Stimulated activated CD8-positive, alpha-beta memory T cell treated with anti-CD3 and anti-CD28 coated beads, Interleukin-2, amount 100 ng/mL, for 48 hours (primary cell): ENCODE results near the gene FOXRED2.
"Not testable (repeated sequence)": the region's sequence is repeated elsewhere in the genome, so short reads cannot be mapped to it uniquely, and the experiment has no call there.

Experiments used
- DNase-seq, 2 donors: peaks; one replicate each; pipeline ENCODE4 v3.0.0-alpha.2; 2020; ENCODE audit warnings: low read depth in 2 of 2

Gene FOXRED2

GRCh38 chr22:36519906-36520305 lies 13.1 kb upstream of the FOXRED2 start:
- not testable (repeated sequence) for DNase-seq

GRCh38 chr22:36514766-36515165 lies 7.9 kb upstream of the FOXRED2 start:
- DNase-seq, result no peak

DNA sequence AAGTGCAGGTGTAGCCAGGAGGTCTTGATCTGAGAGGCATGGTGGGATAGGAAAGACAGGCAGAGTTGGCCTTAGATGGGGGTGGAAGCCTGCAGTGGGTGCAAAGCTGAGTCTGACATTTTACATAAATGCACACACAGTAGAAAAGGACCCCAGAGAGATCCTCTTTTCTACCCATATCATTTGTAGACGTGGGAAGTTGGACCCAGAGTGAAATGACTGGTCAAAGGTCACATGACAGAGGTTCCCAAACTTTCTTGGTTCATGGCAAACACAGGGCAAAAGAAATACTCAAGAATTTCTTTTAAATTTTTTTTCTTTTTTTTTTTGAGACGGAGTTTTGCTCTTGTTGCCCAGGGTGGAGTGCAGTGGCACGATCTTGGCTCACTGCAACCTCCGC lies 6.2 kb upstream of the FOXRED2 start:
- no peak for DNase-seq

- DNase-seq, result no peak
Measured at GRCh38 chr22:36512333-36512732, 5.5 kb upstream of the FOXRED2 start.

DNA sequence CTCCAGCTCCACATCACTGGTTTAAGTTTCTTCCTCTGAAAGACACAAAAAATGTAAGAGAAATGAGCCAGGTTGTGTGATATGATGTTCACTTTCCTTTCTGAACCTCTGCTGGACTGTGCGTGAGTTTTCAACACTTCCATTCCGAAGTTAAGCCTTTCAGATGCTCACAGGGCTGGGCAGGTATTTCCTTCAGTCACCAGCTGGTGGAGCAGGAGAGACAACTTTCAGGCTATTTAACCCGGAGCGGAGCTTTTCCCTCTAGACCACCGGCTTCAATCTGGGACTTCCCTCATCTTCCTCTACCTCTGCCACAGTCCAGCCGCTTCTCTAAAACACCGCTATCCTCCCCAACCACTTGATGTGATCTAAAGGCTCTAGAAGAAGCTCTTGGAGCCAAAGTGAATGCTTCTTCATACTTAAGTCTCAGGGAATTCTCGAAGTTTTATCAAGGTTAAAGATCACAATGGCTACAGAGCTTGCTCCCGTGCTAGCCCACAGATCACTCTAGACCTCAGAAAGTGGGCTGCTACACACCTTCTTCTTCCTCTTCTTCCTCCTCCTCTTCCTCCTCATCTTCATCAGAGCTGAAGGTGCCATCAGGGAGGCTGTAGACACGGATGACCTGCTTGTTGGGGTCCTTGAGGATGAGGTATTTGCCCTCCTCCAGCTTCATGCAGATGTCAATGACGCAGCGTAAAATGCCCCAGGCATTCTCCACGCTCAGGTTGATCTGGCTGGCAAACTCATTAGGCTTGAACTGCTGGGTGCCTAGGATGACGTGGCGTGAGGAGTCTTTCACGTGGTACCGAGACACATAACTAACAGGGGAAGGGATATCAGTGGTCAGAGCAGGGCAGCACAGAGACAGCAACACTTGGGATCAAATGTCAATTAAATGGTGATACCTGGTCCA lies 4.4 kb upstream of the FOXRED2 start:
- DNase-seq, result no peak

DNA sequence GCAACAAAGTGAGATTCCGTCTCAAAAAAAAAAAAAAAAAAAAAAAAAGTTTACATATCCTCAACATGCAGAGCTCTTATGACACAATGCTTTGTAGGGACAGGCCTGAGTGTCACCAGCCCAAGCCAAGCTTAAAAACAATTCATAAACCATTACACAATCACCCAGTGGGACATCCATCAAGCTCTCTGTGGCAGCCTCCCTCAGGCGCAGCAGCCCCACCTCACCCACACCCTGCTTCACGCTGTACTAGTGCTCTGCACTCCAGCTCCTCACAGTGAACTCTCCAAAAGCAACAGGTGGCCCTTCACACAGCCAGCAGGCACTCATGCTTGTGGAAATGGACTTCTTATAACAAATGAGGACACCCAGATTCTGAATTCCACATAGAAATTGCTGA lies 3.5 kb upstream of the FOXRED2 start:
- no peak for DNase-seq

- no peak for DNase-seq
Measured at GRCh38 chr22:36507518-36508010, 724 bp upstream of the FOXRED2 start.

DNA sequence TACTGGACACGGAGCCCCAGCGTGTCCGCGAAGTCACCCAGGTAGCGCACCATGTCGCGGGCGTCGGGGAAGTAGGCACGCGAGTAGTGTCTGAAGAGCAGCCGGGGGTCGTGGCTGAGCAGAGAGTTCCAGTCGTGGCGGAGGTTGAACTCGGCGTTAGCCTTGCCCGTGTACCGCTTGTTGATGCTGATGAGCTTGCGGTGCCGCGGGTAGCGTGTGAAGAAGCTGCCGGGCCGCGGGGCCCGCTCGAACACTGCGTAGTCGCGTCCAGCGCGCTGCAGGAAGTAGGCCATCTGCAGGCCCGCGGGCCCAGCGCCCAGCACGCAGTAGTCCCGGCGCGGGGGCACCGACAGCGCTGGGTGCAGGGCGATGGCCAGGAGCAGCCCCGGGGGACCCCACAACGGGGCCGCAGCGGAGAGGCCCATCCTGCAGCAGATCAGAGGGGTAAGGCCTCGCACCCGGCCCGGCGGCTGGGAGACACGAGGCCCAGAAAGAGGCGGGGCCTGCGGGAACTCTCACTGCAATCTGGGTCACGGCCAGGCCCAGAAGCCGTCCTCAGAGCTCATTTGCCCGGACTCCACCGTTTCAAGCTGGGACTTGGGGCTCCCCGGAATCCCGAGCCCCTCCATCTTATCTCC lies 723 bp downstream of the FOXRED2 start:
- DNase-seq, result no peak

DNA sequence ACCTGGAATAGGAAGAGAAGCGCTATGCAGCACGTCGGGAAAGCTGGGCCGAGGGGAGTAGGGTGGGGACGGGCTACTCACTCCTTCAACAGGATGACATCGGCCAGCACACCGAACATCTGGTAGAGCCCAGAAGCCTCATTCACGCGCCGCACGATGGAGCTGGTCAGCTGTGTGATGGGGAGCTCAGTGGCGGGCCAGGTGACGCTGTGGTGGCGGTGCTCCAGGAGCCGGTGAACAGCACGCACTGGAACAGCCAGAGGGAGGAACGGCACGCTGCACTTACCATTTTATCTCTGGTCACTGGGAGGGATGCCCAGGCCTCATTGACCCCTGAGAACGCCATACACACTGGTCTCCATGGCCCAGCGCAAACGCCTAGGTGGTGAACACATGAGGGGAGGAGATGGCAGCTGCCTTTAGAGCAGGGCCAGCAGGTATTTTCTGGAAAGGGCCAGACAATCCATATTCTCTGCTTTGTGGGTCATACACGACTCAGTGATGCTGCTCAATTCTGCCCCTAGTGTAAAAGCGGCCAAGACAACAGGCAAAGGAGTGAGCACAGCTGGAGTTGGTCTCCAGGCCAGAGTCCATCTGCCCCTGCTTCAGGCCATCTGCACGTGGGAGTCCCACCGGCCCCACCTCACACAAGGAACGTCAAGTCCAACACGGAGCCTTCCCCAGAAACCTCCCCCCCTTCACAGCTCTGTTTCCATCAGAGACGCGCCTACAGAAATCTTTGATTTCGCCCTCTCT lies 8.8 kb downstream of the FOXRED2 start:
- DNase-seq, result no peak

DNA sequence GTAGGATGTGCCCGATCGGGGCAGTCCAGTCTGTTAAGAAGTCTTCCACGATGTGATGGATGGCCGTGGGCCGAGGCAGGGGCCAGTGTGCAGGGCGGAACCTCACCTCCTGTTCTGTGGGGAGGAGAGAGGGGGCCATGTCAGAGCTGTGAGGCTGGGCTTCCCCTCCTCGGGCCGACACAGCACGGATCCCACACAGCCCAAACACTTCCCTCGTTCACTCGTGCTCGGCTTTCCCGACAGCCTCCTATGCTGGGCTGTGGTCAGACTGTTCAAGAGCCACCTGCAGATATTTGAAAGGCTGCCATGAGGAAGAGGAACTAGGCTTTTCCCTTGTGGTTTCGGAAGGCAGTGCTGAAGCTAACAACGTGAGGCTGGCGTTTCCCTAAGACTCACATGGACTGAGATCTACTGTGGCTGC lies 13.1 kb downstream of the FOXRED2 start:
- DNase-seq, result no peak

- no peak for DNase-seq
Measured at GRCh38 chr22:36492109-36492508, 14.7 kb downstream of the FOXRED2 start.

DNA sequence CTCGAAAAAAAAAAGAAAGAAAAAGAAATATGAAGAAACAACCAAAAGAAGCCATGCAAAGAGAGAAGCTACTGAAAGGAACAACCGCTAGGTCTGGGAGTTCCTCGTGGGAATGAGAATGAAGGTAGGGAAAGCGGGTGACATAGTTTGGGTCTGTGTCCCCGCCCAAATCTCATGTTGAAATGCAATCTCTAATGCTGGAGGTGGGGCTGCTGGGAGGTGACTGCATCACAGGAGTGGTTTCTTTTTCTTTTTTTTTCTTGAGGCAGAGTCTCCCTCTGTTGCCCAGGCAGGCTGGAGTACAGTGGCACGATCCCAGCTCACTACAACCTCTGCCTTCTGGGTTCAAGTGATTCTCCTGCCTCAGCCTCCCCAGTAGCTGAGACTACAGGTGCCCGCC lies 15.7 kb downstream of the FOXRED2 start:
- DNase-seq, result no peak

- DNase-seq, result peak; percentile 42 to 48
Measured at GRCh38 chr22:36486619-36487384, 20.0 kb downstream of the FOXRED2 start.

- DNase-seq, result peak; percentile 94 to 97
Measured at GRCh38 chr22:36481393-36482168, 25.3 kb downstream of the FOXRED2 start, which contains the start of gene TXN2. Gene TXN2 (minus strand): TSS chr22:36481640. CDS start chr22:36480837, 803 bp downstream.

DNA sequence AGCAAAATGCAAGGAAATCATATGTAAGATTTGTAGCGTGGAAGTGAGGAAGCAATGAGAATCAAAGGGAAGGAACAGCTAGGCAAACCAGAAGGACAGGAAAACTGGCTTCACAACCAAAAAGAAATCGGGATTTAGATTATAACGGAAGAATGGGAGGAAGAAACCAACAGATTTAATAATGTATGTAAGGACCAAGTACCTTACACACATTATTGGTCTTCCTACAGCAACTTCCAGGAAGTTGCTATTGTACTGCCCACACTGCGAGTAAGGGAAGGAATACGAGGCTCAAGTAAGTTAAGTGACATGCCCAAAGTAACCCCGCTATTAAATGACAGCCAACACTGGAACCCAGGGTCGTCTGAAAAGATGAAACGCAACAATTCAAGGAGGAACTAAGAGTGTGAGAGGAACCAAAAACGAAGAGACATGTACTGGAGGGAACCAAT lies 25.9 kb downstream of the FOXRED2 start:
- no peak for DNase-seq

GRCh38 chr22:36478966-36479365 lies 27.9 kb downstream of the FOXRED2 start:
- no peak for DNase-seq

GRCh38 chr22:36475341-36475740 lies 31.5 kb downstream of the FOXRED2 start:
- no peak for DNase-seq

DNA sequence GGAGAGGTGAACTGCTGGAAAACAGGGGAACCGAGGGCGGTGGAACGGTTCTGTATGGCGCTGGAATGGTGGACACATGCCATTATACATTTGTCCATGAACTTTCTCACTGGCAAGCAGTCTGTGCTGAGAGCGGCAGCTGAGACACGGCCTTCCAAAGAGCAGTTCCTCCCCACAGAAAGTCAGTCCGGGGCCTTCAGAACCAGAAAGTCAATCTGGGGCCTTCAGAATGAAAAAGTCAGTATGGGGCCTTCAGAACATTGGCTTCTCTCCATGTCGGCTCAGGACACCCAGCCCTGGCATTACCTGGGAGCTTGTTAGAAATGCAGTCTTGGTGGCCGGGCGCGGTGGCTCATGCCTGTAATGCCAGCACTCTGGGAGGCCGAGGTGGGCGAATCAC lies 34.2 kb downstream of the FOXRED2 start:
- no peak for DNase-seq

- no peak for DNase-seq
Measured at GRCh38 chr22:36471341-36471821, 35.5 kb downstream of the FOXRED2 start.

DNA sequence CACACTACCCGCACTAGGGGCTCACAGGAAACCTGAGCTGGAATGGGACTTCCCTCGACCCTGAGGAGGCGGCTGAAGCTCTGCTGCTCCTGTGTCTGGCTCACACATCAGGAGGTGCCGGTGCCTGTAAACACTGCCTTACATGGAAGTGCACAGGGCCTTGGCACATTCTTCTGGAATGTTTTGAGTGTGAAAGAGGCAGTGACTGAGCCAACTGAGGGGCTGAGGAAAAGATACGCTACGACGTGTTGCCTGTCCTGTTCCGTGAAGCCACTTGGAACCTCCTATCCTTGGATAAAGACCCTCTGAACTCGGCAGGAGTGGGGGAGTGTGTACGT lies 35.9 kb downstream of the FOXRED2 start:
- DNase-seq, result no peak
